NCI-H82 treated with DMSO at 0.1 percent for 48 hours (cell line): ENCODE results near the gene NGEF.
"Not testable (repeated sequence)": the region's sequence is repeated elsewhere in the genome, so short reads cannot be mapped to it uniquely, and the experiment has no call there.

Experiments
- DNase-seq: peaks from one replicate; lab custom pipeline; 2025; ENCODE audit not compliant: unreplicated experiment; lab: John Stamatoyannopoulos, UW

The NGEF gene

GRCh38 chr2:233023761-233024410, 10.8 kb upstream of the NGEF start:
- DNase-seq: no peak

GRCh38 chr2:233023007-233023760, 10.1 kb upstream of the NGEF start:
- DNase-seq: no peak

GRCh38 chr2:233022561-233022960, 9.5 kb upstream of the NGEF start:
- no peak for DNase-seq

- DNase-seq: no peak
Observed at GRCh38 chr2:233021771-233022170, 8.7 kb upstream of the NGEF start.

- DNase-seq: no peak
Observed at GRCh38 chr2:233020454-233020853, 7.4 kb upstream of the NGEF start.

GRCh38 chr2:233019610-233020009, 6.6 kb upstream of the NGEF start:
- DNase-seq: not testable (repeated sequence)

GRCh38 chr2:233017947-233018346, 4.9 kb upstream of the NGEF start:
- no peak for DNase-seq

- DNase-seq: no peak
Observed at GRCh38 chr2:233015019-233015645, 2.1 kb upstream of the NGEF start.

GRCh38 chr2:233013650-233014049, 594 bp upstream of the NGEF start:
- no peak for DNase-seq

GRCh38 chr2:233012301-233012971, 620 bp downstream of the NGEF start:
- DNase-seq: no peak

GRCh38 chr2:233011702-233012131, 1.3 kb downstream of the NGEF start:
- DNase-seq: no peak

- no peak for DNase-seq
Observed at GRCh38 chr2:233011268-233011650, 1.8 kb downstream of the NGEF start.

GRCh38 chr2:233010569-233011267, 2.3 kb downstream of the NGEF start:
- DNase-seq: no peak

GRCh38 chr2:233009661-233010060, 3.4 kb downstream of the NGEF start:
- DNase-seq: no peak

- no peak for DNase-seq
Observed at GRCh38 chr2:233007739-233008138, 5.3 kb downstream of the NGEF start.

GRCh38 chr2:233007270-233007669, 5.8 kb downstream of the NGEF start:
- no peak for DNase-seq

- DNase-seq: no peak
Observed at GRCh38 chr2:233006648-233007047, 6.4 kb downstream of the NGEF start.

- DNase-seq: no peak
Observed at GRCh38 chr2:233005096-233005495, 8.0 kb downstream of the NGEF start.

- no peak for DNase-seq
Observed at GRCh38 chr2:233003658-233004555, 9.1 kb downstream of the NGEF start.
